ENCODE measurements around the gene ATP6V0E1.

The ATP6V0E1 gene

GRCh38 chr5:172944741-172945140 is 38.8 kb upstream of the ATP6V0E1 start:
- Histone ChIP-seq H3K36me3 (ENCODE audit: control insufficient read depth, insufficient read depth, low read length) (peaks cover 15% of the 10 kb centered on the region), H3K9ac (ENCODE audit: low read depth, low read length) (no peak overlapping the region), H3K4me1 (ENCODE audit: control insufficient read depth, insufficient read depth, low read length) (peaks cover 18% of the 10 kb centered on the region), H3K9me3 (ENCODE audit: control insufficient read depth, insufficient read depth, low read length) (no peaks in the 10 kb centered on the region), H3K27me3 (ENCODE audit: control insufficient read depth, insufficient read depth, low read length) (no peaks in the 10 kb centered on the region), H3K4me3 (ENCODE audit: low read depth, low read length) (no peak overlapping the region), H3K27ac (ENCODE audit: low read depth, low read length) (no peak overlapping the region)

GRCh38 chr5:172945151-172945550 is 38.4 kb upstream of the ATP6V0E1 start:
- peaks cover 13% of the 10 kb centered on the region for H3K36me3 ChIP-seq (ENCODE audit: control insufficient read depth, insufficient read depth, low read length)
- no peak overlapping the region for H3K27ac ChIP-seq (ENCODE audit: low read depth, low read length)
- H3K4me3 ChIP-seq (ENCODE audit: low read depth, low read length), result no peak overlapping the region
- no peaks in the 10 kb centered on the region for H3K9me3 ChIP-seq (ENCODE audit: control insufficient read depth, insufficient read depth, low read length)
- H3K9ac ChIP-seq (ENCODE audit: low read depth, low read length), result no peak overlapping the region
- H3K27me3 ChIP-seq (ENCODE audit: control insufficient read depth, insufficient read depth, low read length), result no peaks in the 10 kb centered on the region
- peaks cover 18% of the 10 kb centered on the region for H3K4me1 ChIP-seq (ENCODE audit: control insufficient read depth, insufficient read depth, low read length)

GRCh38 chr5:172946146-172946545 is 37.4 kb upstream of the ATP6V0E1 start:
- no peaks in the 10 kb centered on the region for H3K9me3 ChIP-seq (ENCODE audit: control insufficient read depth, insufficient read depth, low read length)

GRCh38 chr5:172949426-172949825 is 34.1 kb upstream of the ATP6V0E1 start:
- Histone ChIP-seq H3K4me3 (ENCODE audit: low read depth, low read length) (no peak overlapping the region), H3K27ac (ENCODE audit: low read depth, low read length) (no peak overlapping the region), H3K9ac (ENCODE audit: low read depth, low read length) (no peak overlapping the region), H3K36me3 (ENCODE audit: control insufficient read depth, insufficient read depth, low read length) (peaks cover 5% of the 10 kb centered on the region), H3K4me1 (ENCODE audit: control insufficient read depth, insufficient read depth, low read length) (no peaks in the 10 kb centered on the region), H3K27me3 (ENCODE audit: control insufficient read depth, insufficient read depth, low read length) (0 out of 2 replicates have a peak, but pooled peaks cover 4% of the 10 kb centered on the region), H3K9me3 (ENCODE audit: control insufficient read depth, insufficient read depth, low read length) (no peaks in the 10 kb centered on the region)

More at GRCh38 chr5:172946146-172946545, 37.4 kb upstream of the ATP6V0E1 start:
- no peak overlapping the region for H3K27ac ChIP-seq (ENCODE audit: low read depth, low read length)
- H3K27me3 ChIP-seq (ENCODE audit: control insufficient read depth, insufficient read depth, low read length), result no peaks in the 10 kb centered on the region
- H3K4me3 ChIP-seq (ENCODE audit: low read depth, low read length), result no peak overlapping the region
- H3K9ac ChIP-seq (ENCODE audit: low read depth, low read length), result no peak overlapping the region
- H3K36me3 ChIP-seq (ENCODE audit: control insufficient read depth, insufficient read depth, low read length), result peaks cover 5% of the 10 kb centered on the region
- peaks cover 18% of the 10 kb centered on the region for H3K4me1 ChIP-seq (ENCODE audit: control insufficient read depth, insufficient read depth, low read length)

- Histone ChIP-seq H3K4me3 (ENCODE audit: low read depth, low read length) (no peak overlapping the region), H3K27me3 (ENCODE audit: control insufficient read depth, insufficient read depth, low read length) (0 out of 2 replicates have a peak, but pooled peaks cover 4% of the 10 kb centered on the region), H3K9ac (ENCODE audit: low read depth, low read length) (no peak overlapping the region), H3K27ac (ENCODE audit: low read depth, low read length) (no peak overlapping the region), H3K36me3 (ENCODE audit: control insufficient read depth, insufficient read depth, low read length) (peaks cover 5% of the 10 kb centered on the region), H3K4me1 (ENCODE audit: control insufficient read depth, insufficient read depth, low read length) (no peaks in the 10 kb centered on the region), H3K9me3 (ENCODE audit: control insufficient read depth, insufficient read depth, low read length) (no peaks in the 10 kb centered on the region)
Measured at GRCh38 chr5:172950176-172950965, 33.2 kb upstream of the ATP6V0E1 start.

GRCh38 chr5:172951371-172952033 is 32.1 kb upstream of the ATP6V0E1 start:
- Histone ChIP-seq H3K4me3 (ENCODE audit: low read depth, low read length) (no peak overlapping the region), H3K27me3 (ENCODE audit: control insufficient read depth, insufficient read depth, low read length) (0 out of 2 replicates have a peak, but pooled peaks cover 4% of the 10 kb centered on the region), H3K9ac (ENCODE audit: low read depth, low read length) (no peak overlapping the region), H3K27ac (ENCODE audit: low read depth, low read length) (no peak overlapping the region), H3K9me3 (ENCODE audit: control insufficient read depth, insufficient read depth, low read length) (no peaks in the 10 kb centered on the region), H3K4me1 (ENCODE audit: control insufficient read depth, insufficient read depth, low read length) (no peaks in the 10 kb centered on the region), H3K36me3 (ENCODE audit: control insufficient read depth, insufficient read depth, low read length) (peaks cover 2% of the 10 kb centered on the region)

- H3K9ac ChIP-seq (ENCODE audit: low read depth, low read length), result no peak overlapping the region
- 0 out of 2 replicates have a peak, but pooled peaks cover 5% of the 10 kb centered on the region for H3K27me3 ChIP-seq (ENCODE audit: control insufficient read depth, insufficient read depth, low read length)
- H3K36me3 ChIP-seq (ENCODE audit: control insufficient read depth, insufficient read depth, low read length), result no peaks in the 10 kb centered on the region; the same call in 1 of the 2 replicates
- H3K4me1 ChIP-seq (ENCODE audit: control insufficient read depth, insufficient read depth, low read length), result no peaks in the 10 kb centered on the region
- no peak overlapping the region for H3K27ac ChIP-seq (ENCODE audit: low read depth, low read length)
- no peak overlapping the region for H3K4me3 ChIP-seq (ENCODE audit: low read depth, low read length)
- H3K9me3 ChIP-seq (ENCODE audit: control insufficient read depth, insufficient read depth, low read length), result no peaks in the 10 kb centered on the region
Measured at GRCh38 chr5:172952034-172952511, 31.5 kb upstream of the ATP6V0E1 start.

GRCh38 chr5:172953776-172954675 is 29.5 kb upstream of the ATP6V0E1 start:
- Histone ChIP-seq H3K27ac (ENCODE audit: low read depth, low read length) (no peak overlapping the region), H3K4me1 (ENCODE audit: control insufficient read depth, insufficient read depth, low read length) (no peaks in the 10 kb centered on the region), H3K27me3 (ENCODE audit: control insufficient read depth, insufficient read depth, low read length) (peaks cover 14% of the 10 kb centered on the region; the same call in 1 of the 2 replicates), H3K4me3 (ENCODE audit: low read depth, low read length) (no peak overlapping the region), H3K36me3 (ENCODE audit: control insufficient read depth, insufficient read depth, low read length) (no peaks in the 10 kb centered on the region), H3K9me3 (ENCODE audit: control insufficient read depth, insufficient read depth, low read length) (no peaks in the 10 kb centered on the region), H3K9ac (ENCODE audit: low read depth, low read length) (no peak overlapping the region)

- Histone ChIP-seq H3K4me3 (ENCODE audit: low read depth, low read length) (no peak overlapping the region), H3K27me3 (ENCODE audit: control insufficient read depth, insufficient read depth, low read length) (peaks cover 14% of the 10 kb centered on the region; the same call in 1 of the 2 replicates), H3K9ac (ENCODE audit: low read depth, low read length) (no peak overlapping the region), H3K9me3 (ENCODE audit: control insufficient read depth, insufficient read depth, low read length) (no peaks in the 10 kb centered on the region), H3K36me3 (ENCODE audit: control insufficient read depth, insufficient read depth, low read length) (no peaks in the 10 kb centered on the region), H3K4me1 (ENCODE audit: control insufficient read depth, insufficient read depth, low read length) (no peaks in the 10 kb centered on the region), H3K27ac (ENCODE audit: low read depth, low read length) (no peak overlapping the region)
Measured at GRCh38 chr5:172954751-172955159, 28.8 kb upstream of the ATP6V0E1 start.

GRCh38 chr5:172956228-172956627 is 27.3 kb upstream of the ATP6V0E1 start:
- H3K27ac ChIP-seq (ENCODE audit: low read depth, low read length), result no peak overlapping the region
- H3K9ac ChIP-seq (ENCODE audit: low read depth, low read length), result no peak overlapping the region
- peaks cover 1% of the 10 kb centered on the region; the same call in 1 of the 2 replicates for H3K36me3 ChIP-seq (ENCODE audit: control insufficient read depth, insufficient read depth, low read length)
- H3K4me3 ChIP-seq (ENCODE audit: low read depth, low read length), result no peak overlapping the region
- peaks cover 14% of the 10 kb centered on the region; the same call in 1 of the 2 replicates for H3K27me3 ChIP-seq (ENCODE audit: control insufficient read depth, insufficient read depth, low read length)
- no peaks in the 10 kb centered on the region for H3K4me1 ChIP-seq (ENCODE audit: control insufficient read depth, insufficient read depth, low read length)
- no peaks in the 10 kb centered on the region for H3K9me3 ChIP-seq (ENCODE audit: control insufficient read depth, insufficient read depth, low read length)

Data from HUES48 (cell line).